T-helper 1 cell treated with Interleukin-12 subunit alpha and Interleukin-12 subunit beta and Interleukin-4 antibody, amounts not matched to agents 30 μg/mL and 1 μg/mL, for 36 hours (primary cell): Measurements from ENCODE around the gene NFATC4.

Experiments
- H3K27ac Mint-ChIP-seq: one replicate; pipeline ENCODE4 v1.8.0; 2021; ENCODE audit warnings: mild to moderate bottlenecking, mixed read lengths
- H3K27me3 Mint-ChIP-seq: one replicate; pipeline ENCODE4 v1.8.0; 2021; ENCODE audit warnings: low read depth, mixed read lengths
- H3K36me3 Mint-ChIP-seq: one replicate; pipeline ENCODE4 v1.8.0; 2021; ENCODE audit warnings: low read depth, mixed read lengths
- H3K4me1 Mint-ChIP-seq: one replicate; pipeline ENCODE4 v1.8.0; 2021; ENCODE audit warnings: low read depth, mixed read lengths
- H3K4me3 Mint-ChIP-seq: one replicate; pipeline ENCODE4 v1.8.0; 2021; ENCODE audit warnings: mild to moderate bottlenecking, moderate library complexity, mixed read lengths
- H3K9me3 Mint-ChIP-seq: one replicate; pipeline ENCODE4 v1.8.0; 2021; ENCODE audit warnings: mixed read lengths

Gene NFATC4

GRCh38 chr14:24427537-24428508 is 59.8 kb downstream of the NFATC4 start:
- Mint-ChIP-seq H3K36me3 (peaks cover 8% of the 10 kb centered on the region), H3K4me1 (peaks cover 35% of the 10 kb centered on the region), H3K4me3 (peak overlapping the region; percentile 65), H3K27me3 (no peaks in the 10 kb centered on the region), H3K9me3 (no peaks in the 10 kb centered on the region), H3K27ac (peak overlapping the region; percentile 72)

GRCh38 chr14:24428628-24429394 is 60.8 kb downstream of the NFATC4 start:
- Mint-ChIP-seq H3K27me3 (no peaks in the 10 kb centered on the region), H3K9me3 (no peaks in the 10 kb centered on the region), H3K4me1 (peaks cover 44% of the 10 kb centered on the region), H3K36me3 (peaks cover 17% of the 10 kb centered on the region), H3K27ac (peak overlapping the region; percentile 98), H3K4me3 (peak overlapping the region; percentile 91)
